GM21447 (cell line): ENCODE results near the gene HIF1A.
"Not testable (repeated sequence)": the region's sequence is repeated elsewhere in the genome, so short reads cannot be mapped to it uniquely, and the experiment has no call there.

Experiments used
- ATAC-seq: cut with Tn5 transposase; IDR thresholded peaks from one replicate; pipeline ENCODE4 v1.9.1; 2021; ENCODE audit not compliant: unreplicated experiment

Gene HIF1A

GRCh38 chr14:61706096-61706690 is 10.9 kb downstream of the HIF1A start:
- ATAC-seq, result no peak

GRCh38 chr14:61707774-61708173 is 12.5 kb downstream of the HIF1A start:
- ATAC-seq, result not testable (repeated sequence)

GRCh38 chr14:61708693-61709092 is 13.4 kb downstream of the HIF1A start:
- not testable (repeated sequence) for ATAC-seq

- ATAC-seq, result no peak
Observed at GRCh38 chr14:61710853-61711817, 15.8 kb downstream of the HIF1A start.

GRCh38 chr14:61712137-61712536 is 16.8 kb downstream of the HIF1A start:
- ATAC-seq, result no peak

- ATAC-seq, result no peak
Observed at GRCh38 chr14:61713724-61714437, 18.6 kb downstream of the HIF1A start.

- ATAC-seq, result no peak
Observed at GRCh38 chr14:61716956-61717355, 21.6 kb downstream of the HIF1A start.

GRCh38 chr14:61718039-61718438 is 22.7 kb downstream of the HIF1A start:
- ATAC-seq, result no peak

- ATAC-seq, result no peak
Observed at GRCh38 chr14:61719344-61720293, 24.3 kb downstream of the HIF1A start.

- ATAC-seq, result no peak
Observed at GRCh38 chr14:61720294-61720661, 25.0 kb downstream of the HIF1A start.

- ATAC-seq, result no peak
Observed at GRCh38 chr14:61720741-61721140, 25.4 kb downstream of the HIF1A start.

GRCh38 chr14:61724133-61724532 is 28.8 kb downstream of the HIF1A start:
- no peak for ATAC-seq

- ATAC-seq, result no peak
Observed at GRCh38 chr14:61726778-61727658, 31.7 kb downstream of the HIF1A start.

GRCh38 chr14:61730756-61731373 is 35.6 kb downstream of the HIF1A start:
- ATAC-seq, result no peak

- no peak for ATAC-seq
Observed at GRCh38 chr14:61733972-61734371, 38.7 kb downstream of the HIF1A start.

- ATAC-seq, result no peak
Observed at GRCh38 chr14:61736751-61737150, 41.4 kb downstream of the HIF1A start.

- no peak for ATAC-seq
Observed at GRCh38 chr14:61737915-61738314, 42.6 kb downstream of the HIF1A start.

GRCh38 chr14:61739133-61739532 is 43.8 kb downstream of the HIF1A start:
- ATAC-seq, result no peak

GRCh38 chr14:61742371-61742770 is 47.1 kb downstream of the HIF1A start:
- ATAC-seq, result no peak
